MG63 (cell line): ENCODE results near the gene DNAH11. TPM values are rescaled to one million over a fixed set of nuclear protein-coding genes. Genes with fewer than 3 reads are reported as not detected.
"Not testable (repeated sequence)": the region's sequence is repeated elsewhere in the genome, so short reads cannot be mapped to it uniquely, and the experiment has no call there.

ENCODE experiments used
- DNase-seq: peaks from one replicate; pipeline ENCODE4 v3.0.0-alpha.2; 2020
- H3K27me3 ChIP-seq: fragments of 250-450 bp; sonication (Bioruptor Pico); 2 replicates; pipeline ENCODE4 v1.5.1; 2020; ENCODE audit warnings: mild to moderate bottlenecking, moderate library complexity
- H3K36me3 ChIP-seq: fragments of 250-450 bp; sonication (Bioruptor Pico); 2 replicates; pipeline ENCODE4 v1.5.1; 2020; ENCODE audit warnings: mild to moderate bottlenecking, moderate library complexity
- H3K4me3 ChIP-seq: fragments of 250-450 bp; sonication (Bioruptor Pico); 2 replicates; pipeline ENCODE4 v1.5.1; 2020; ENCODE audit warnings: mild to moderate bottlenecking, moderate library complexity
- H3K9me3 ChIP-seq: fragments of 250-450 bp; sonication (Bioruptor Pico); 2 replicates; pipeline ENCODE4 v1.5.1; 2020; ENCODE audit warnings: mild to moderate bottlenecking, moderate library complexity
- total RNA-seq: library from RNA; depleted of rRNA; stranded (reverse); fragments of >200 nt; shearing (Covaris generic); gene quantifications from 2 replicates; pipeline ENCODE4 v1.2.3, GENCODE V29; 2014; ENCODE audit warnings: low replicate concordance

Gene DNAH11
- total RNA-seq, 1 experiment from 2014 or later: not detected

GRCh38 chr7:21771266-21771665 lies 228.4 kb downstream of the DNAH11 start:
- Histone ChIP-seq H3K27me3 (no peaks in the 10 kb centered on the region), H3K36me3 (no peaks in the 10 kb centered on the region), H3K4me3 (no peak overlapping the region), H3K9me3 (no peaks in the 10 kb centered on the region)
- no peak for DNase-seq

GRCh38 chr7:21771906-21772610 lies 229.2 kb downstream of the DNAH11 start:
- no peak overlapping the region for H3K4me3 ChIP-seq
- no peak for DNase-seq
- H3K27me3 ChIP-seq: no peaks in the 10 kb centered on the region
- H3K9me3 ChIP-seq: no peaks in the 10 kb centered on the region
- no peaks in the 10 kb centered on the region for H3K36me3 ChIP-seq

DNA sequence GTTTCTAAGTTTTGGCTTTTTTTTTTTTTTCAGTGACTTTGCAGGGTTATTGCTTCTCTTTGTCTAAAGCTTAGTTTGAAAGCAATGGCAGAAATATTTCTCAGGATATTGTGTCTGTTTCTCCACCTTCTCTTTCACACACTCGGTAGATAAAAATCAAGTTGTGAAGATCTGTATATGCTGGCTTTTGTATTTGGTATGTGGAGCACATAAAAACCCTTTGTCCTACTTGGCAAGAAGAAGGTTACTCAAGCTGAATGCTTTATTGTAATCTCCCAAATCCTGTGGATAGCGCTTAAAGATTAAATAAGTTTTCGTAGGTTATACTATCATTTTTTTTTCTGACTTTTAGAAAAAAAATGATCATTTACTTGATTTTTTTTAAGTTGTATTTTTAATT lies 230.5 kb downstream of the DNAH11 start:
- no peak for DNase-seq
- Histone ChIP-seq H3K4me3 (no peak overlapping the region), H3K9me3 (no peaks in the 10 kb centered on the region), H3K27me3 (no peaks in the 10 kb centered on the region), H3K36me3 (no peaks in the 10 kb centered on the region)

DNA sequence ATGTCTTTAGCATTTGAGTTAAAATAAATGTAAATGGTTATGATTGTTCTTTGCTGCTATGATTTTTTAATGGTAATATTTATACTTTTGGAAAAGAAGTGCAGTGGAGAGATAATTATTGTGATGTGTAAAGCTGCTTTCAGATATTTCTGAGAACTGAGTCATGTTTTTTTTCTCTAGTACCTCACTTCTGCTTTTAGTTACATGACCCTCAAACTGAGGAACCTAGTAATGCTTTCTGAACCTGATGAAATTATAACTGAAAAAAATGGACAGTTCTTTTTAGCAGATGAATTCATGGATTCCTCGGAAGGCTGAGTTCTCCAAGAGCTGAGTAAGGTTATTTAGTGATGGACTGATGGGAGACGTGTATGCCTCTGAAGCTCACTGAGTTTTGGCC lies 235.1 kb downstream of the DNAH11 start:
- Histone ChIP-seq H3K4me3 (no peak overlapping the region), H3K36me3 (no peaks in the 10 kb centered on the region), H3K27me3 (no peaks in the 10 kb centered on the region), H3K9me3 (no peaks in the 10 kb centered on the region)
- no peak for DNase-seq

GRCh38 chr7:21778953-21779352 lies 236.1 kb downstream of the DNAH11 start:
- H3K4me3 ChIP-seq: no peak overlapping the region
- H3K27me3 ChIP-seq: no peaks in the 10 kb centered on the region
- DNase-seq: no peak
- H3K36me3 ChIP-seq: no peaks in the 10 kb centered on the region
- H3K9me3 ChIP-seq: no peaks in the 10 kb centered on the region

DNA sequence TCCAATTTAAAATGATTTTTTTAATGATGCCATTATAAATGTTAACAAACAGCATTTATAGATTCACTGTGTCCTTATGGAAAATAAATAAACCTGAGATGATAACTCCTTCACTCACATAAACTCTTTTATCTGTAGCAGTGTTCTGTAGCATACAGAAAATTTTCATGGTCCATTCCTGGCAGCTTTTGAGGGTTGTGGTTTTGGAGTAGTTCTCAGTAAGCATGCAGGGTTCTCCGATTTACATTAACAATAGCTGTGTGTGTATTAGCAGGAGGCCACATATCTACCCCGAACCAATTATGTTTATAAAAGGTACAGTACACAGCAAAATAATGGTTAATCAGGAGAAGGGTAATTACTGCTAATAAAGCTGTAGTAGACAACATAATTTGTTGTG lies 240.2 kb downstream of the DNAH11 start:
- Histone ChIP-seq H3K9me3 (no peaks in the 10 kb centered on the region), H3K36me3 (no peaks in the 10 kb centered on the region), H3K4me3 (no peak overlapping the region), H3K27me3 (no peaks in the 10 kb centered on the region)
- no peak for DNase-seq

- Histone ChIP-seq H3K36me3 (no peaks in the 10 kb centered on the region), H3K9me3 (no peaks in the 10 kb centered on the region), H3K4me3 (no peak overlapping the region), H3K27me3 (no peaks in the 10 kb centered on the region)
- no peak for DNase-seq
Measured at GRCh38 chr7:21784989-21785388, 242.2 kb downstream of the DNAH11 start.

DNA sequence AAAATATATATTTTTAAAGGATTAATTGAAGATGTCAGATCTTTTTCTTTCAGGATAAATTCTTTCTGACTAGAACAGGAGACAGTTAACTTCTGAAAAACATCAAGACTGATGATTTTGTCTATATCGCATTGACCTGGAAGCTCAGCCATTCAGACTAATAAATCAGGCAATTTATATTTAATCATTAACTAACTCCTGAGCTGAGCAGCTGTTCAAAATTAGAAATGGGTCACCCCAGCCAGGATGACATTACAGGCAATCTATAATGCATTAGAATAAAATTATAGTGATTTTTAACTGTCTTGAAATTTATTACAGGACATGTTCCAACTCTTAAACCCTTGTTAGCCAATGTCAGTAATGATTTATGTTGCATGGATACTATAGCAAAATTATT lies 263.0 kb downstream of the DNAH11 start:
- no peaks in the 10 kb centered on the region for H3K36me3 ChIP-seq
- no peaks in the 10 kb centered on the region for H3K9me3 ChIP-seq
- no peaks in the 10 kb centered on the region for H3K27me3 ChIP-seq
- H3K4me3 ChIP-seq: no peak overlapping the region
- DNase-seq: no peak

DNA sequence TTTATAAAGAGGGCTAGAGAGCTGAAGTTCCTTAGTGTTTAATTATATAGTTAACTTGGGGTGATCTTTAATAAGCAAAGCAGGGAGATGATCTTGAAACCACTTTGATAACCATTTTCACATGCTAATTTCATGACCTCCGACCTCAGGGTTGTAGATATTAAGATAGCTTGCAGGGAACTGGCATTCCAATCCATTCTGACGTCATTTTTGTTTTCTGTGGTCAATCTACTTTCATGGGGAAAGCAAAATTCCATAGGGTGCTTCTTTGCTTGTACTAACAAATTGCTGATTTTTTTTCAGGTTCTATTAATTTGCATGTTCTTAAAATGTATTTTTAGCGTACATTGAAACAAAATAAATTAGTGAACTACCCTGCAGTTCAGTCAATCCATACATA lies 263.5 kb downstream of the DNAH11 start:
- Histone ChIP-seq H3K27me3 (no peaks in the 10 kb centered on the region), H3K9me3 (no peaks in the 10 kb centered on the region), H3K36me3 (no peaks in the 10 kb centered on the region), H3K4me3 (no peak overlapping the region)
- DNase-seq: no peak

DNA sequence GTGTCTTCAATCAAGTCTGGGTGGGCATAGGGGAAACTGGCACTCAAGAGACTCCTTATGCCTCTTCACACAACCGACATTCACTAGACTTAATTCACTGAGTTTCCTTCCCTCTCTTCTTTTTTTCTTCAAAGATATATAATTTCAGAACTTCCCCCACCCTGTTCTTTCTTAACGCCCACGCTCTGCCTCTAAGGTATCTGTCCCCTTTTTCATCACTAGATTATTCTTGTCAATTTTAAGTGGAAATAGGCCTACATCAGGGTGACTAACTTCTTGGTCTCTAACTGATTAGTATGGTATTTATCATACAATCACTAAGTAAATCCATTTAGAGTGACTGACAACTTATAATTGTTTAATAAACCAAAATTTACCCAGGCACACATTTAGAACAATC lies 276.2 kb downstream of the DNAH11 start:
- H3K36me3 ChIP-seq: no peaks in the 10 kb centered on the region
- DNase-seq: no peak

DNA sequence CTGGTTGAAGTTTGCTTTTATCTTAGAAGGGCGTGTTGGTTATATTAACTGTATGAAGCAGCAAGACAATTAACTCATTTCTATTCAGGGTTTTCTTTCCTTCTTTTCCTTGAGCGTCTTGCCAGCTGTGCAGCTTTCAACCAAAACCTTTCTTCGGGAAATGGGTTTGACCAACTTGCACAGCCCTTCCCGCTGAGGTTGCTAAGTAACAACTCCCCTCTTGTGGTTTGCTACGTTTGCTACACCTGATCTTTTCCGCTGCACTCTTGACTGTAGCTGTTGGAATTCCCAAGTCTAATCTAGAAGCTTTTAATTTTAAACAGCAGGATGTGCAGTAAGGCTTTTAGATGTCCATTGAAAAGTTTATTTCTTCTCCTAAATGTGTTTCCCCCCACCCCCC lies 286.0 kb downstream of the DNAH11 start:
- no peak for DNase-seq
- no peaks in the 10 kb centered on the region for H3K9me3 ChIP-seq
- no peaks in the 10 kb centered on the region for H3K36me3 ChIP-seq
- no peak overlapping the region for H3K4me3 ChIP-seq
- no peaks in the 10 kb centered on the region for H3K27me3 ChIP-seq

More for the DNA sequence above, 276.2 kb downstream of the DNAH11 start:
- Histone ChIP-seq H3K9me3 (no peaks in the 10 kb centered on the region), H3K4me3 (no peak overlapping the region), H3K27me3 (no peaks in the 10 kb centered on the region)

DNA sequence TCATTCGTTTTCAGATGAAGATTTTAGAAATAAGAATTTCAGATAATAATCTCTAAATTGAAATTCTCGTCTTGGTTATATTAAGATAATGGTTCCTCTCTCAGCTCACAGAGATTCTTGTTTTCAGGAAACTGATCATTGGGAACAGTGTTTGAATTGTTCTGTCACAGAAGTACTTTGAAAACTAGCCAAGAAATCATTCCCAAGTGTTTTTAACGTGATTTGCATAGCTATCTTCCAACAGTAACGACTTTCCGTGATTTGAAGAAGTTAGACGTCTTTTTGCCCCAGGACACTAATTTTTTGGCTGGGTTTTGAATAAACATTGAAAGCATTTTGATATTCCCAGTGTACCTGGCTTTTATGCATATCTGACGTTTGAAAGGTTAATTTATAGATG lies 286.9 kb downstream of the DNAH11 start:
- DNase-seq: no peak
- Histone ChIP-seq H3K9me3 (no peaks in the 10 kb centered on the region), H3K36me3 (no peaks in the 10 kb centered on the region), H3K27me3 (no peaks in the 10 kb centered on the region), H3K4me3 (no peak overlapping the region)

DNA sequence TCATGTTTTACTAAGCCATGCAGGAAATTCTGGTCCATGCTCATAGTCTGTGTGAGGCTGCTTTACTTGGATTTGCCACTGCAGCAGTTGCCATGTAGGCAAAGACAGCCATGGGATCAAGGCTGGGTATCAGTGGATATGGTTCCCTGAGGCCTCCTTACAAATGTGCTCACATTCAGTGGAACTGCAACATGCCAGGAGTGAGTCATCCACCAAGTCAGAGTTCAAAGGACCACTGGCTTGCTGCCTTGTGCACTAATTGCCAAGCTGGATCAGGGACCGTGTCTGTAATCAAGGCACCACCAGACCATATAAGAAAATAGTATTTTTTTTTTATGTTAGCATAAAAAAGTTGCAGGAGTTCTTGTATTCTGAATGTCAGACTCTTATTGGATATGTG lies 301.9 kb downstream of the DNAH11 start:
- no peaks in the 10 kb centered on the region for H3K27me3 ChIP-seq
- H3K4me3 ChIP-seq: no peak overlapping the region
- DNase-seq: peak; percentile 49
- 0 out of 2 replicates have a peak, but pooled peaks cover 2% of the 10 kb centered on the region for H3K9me3 ChIP-seq
- no peaks in the 10 kb centered on the region for H3K36me3 ChIP-seq

GRCh38 chr7:21850531-21851285 lies 307.9 kb downstream of the DNAH11 start:
- peak; percentile 28 for DNase-seq
- H3K27me3 ChIP-seq: no peaks in the 10 kb centered on the region
- H3K36me3 ChIP-seq: no peaks in the 10 kb centered on the region
- H3K4me3 ChIP-seq: no peak overlapping the region
- 0 out of 2 replicates have a peak, but pooled peaks cover 2% of the 10 kb centered on the region for H3K9me3 ChIP-seq

DNA sequence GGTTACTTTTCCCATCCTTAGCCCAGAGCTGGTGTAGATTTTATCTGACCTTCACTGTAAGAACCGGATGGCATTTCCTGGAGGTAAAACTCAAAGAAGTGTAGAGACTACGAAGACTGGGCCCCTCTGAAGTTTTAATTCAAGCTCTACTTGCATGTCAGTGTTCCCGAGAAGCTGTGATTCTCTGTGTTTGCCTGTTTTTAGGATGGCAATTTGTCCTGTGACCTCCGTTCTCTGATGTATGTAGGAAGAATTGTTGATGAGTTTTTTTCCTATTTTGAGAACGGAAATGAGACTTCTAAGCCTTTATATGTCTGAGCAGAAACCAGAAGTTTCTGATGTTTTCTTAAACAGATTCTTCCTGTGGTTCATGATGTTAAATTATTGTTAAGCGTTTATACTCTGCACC lies 308.7 kb downstream of the DNAH11 start:
- 0 out of 2 replicates have a peak, but pooled peaks cover 2% of the 10 kb centered on the region for H3K9me3 ChIP-seq
- no peaks in the 10 kb centered on the region for H3K27me3 ChIP-seq
- no peak overlapping the region for H3K4me3 ChIP-seq
- no peaks in the 10 kb centered on the region for H3K36me3 ChIP-seq
- DNase-seq: no peak

GRCh38 chr7:21865631-21866204 lies 322.9 kb downstream of the DNAH11 start:
- not testable (repeated sequence) for H3K27me3 ChIP-seq, H3K4me3 ChIP-seq, H3K36me3 ChIP-seq, H3K9me3 ChIP-seq
- peak; percentile 42 for DNase-seq

DNA sequence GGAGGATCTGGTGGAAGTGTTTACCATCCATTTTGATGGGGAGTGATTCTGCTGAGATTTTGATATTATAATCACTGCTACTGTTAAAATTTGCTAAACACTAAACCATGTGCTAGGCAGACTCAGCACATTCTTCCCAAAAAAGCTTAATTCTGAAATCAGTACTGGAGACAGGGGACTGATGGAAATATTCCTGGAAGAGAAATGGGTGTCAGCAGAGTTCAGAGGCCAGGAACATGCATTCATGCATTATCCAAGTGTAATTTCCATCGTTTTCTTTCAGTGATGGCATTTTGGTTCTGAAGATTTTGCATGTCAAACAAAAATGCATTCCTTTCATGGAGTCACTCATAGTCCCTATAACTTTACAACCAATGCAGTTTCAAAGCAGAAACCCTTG lies 323.9 kb downstream of the DNAH11 start:
- Histone ChIP-seq H3K4me3 (no peak overlapping the region), H3K9me3 (no peaks in the 10 kb centered on the region), H3K36me3 (no peaks in the 10 kb centered on the region), H3K27me3 (no peaks in the 10 kb centered on the region)
- no peak for DNase-seq

GRCh38 chr7:21867226-21867625 lies 324.4 kb downstream of the DNAH11 start:
- H3K4me3 ChIP-seq: no peak overlapping the region
- no peaks in the 10 kb centered on the region for H3K27me3 ChIP-seq
- no peaks in the 10 kb centered on the region for H3K9me3 ChIP-seq
- DNase-seq: no peak
- H3K36me3 ChIP-seq: no peaks in the 10 kb centered on the region
